ENCODE measurements around the gene FBXL13. TPM values are rescaled to one million over a fixed set of nuclear protein-coding genes. Genes with fewer than 3 reads are reported as not detected.

FBXL13 gene
- polyA plus RNA-seq, 1 of the 3 experiments (the other 2 are of a cell fraction): 1.1 TPM

DNA sequence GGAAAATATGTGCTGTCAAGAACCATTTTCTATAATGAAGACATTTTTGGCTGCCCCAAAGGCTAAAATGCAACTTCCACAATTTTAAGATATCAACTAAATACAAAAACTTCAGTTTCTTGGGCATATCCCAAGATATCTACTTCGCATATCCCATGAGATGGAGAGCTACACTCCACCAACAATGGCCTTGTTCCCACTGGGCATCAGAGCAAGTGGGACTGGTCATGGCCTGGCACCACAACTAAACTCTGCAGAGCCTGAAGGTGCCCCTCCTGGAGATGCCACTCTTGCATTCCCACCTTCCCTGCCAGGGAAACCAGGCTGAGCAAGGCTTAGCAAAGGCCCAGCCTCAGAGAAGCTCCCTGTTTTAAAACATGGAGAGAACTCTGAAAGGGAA lies 237.6 kb downstream of the FBXL13 start:
- Histone ChIP-seq H3K9me2 (no peaks in the 10 kb centered on the region), H3K9ac (no peak overlapping the region), H3F3A (replicated peaks; ENCODE audit: insufficient read depth) (peaks cover 37% of the 10 kb centered on the region), H3K9me3 (no peaks in the 10 kb centered on the region), H3K4me2 (peak overlapping the region; percentile 35), H2AFZ (ENCODE audit: low read depth) (no peak overlapping the region), H3K4me1 (ENCODE audit: control insufficient read depth in 1 of 2, insufficient read depth in 2 of 2, low read depth in 1 of 2, low read length in 1 of 2) (peaks cover 8 to 35% of the 10 kb centered on the region in 2 experiments), H3K27me3 (ENCODE audit: insufficient read depth) (no peaks in the 10 kb centered on the region), H3K4me3 (ENCODE audit: low read depth in 2 of 2, low read length in 1 of 2) (no peak overlapping the region), H3K36me3 (replicated peaks in 1 of 2; ENCODE audit: control insufficient read depth in 1 of 2, insufficient read depth in 2 of 2, low read length in 1 of 2) (no peaks in the 10 kb centered on the region), H3K79me2 (ENCODE audit: insufficient read depth) (no peaks in the 10 kb centered on the region), H3K27ac (ENCODE audit: low read depth in 2 of 2, low read length in 1 of 2) (peak overlapping the region; percentile 77 to 96; a peak in 3 of 4 replicates), H4K20me1 (ENCODE audit: insufficient read depth) (no peaks in the 10 kb centered on the region)
- no peak for TF ChIP-seq FOXM1 (IDR thresholded peaks at IDR 0.05; ENCODE audit: low read depth)
- TF ChIP-seq, protein P1, sequence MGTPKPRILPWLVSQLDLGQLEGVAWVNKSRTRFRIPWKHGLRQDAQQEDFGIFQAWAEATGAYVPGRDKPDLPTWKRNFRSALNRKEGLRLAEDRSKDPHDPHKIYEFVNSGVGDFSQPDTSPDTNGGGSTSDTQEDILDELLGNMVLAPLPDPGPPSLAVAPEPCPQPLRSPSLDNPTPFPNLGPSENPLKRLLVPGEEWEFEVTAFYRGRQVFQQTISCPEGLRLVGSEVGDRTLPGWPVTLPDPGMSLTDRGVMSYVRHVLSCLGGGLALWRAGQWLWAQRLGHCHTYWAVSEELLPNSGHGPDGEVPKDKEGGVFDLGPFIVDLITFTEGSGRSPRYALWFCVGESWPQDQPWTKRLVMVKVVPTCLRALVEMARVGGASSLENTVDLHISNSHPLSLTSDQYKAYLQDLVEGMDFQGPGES (IDR thresholded peaks at IDR 0.05; ENCODE audit: low read depth, low read length): no peak
- ChIA-PET POLR2A (no interaction called here), CTCF (interaction anchor here (0.9 kb wide), 1 partner anchor 225 kb away, joined by 3 read pairs; no protein-coding TSS in a partner anchor)
- no peak for DNase-seq
- 65% methylated on average over 1 of the region's 1 CpG for WGBS (ENCODE audit: low lambda C conversion rate)

DNA sequence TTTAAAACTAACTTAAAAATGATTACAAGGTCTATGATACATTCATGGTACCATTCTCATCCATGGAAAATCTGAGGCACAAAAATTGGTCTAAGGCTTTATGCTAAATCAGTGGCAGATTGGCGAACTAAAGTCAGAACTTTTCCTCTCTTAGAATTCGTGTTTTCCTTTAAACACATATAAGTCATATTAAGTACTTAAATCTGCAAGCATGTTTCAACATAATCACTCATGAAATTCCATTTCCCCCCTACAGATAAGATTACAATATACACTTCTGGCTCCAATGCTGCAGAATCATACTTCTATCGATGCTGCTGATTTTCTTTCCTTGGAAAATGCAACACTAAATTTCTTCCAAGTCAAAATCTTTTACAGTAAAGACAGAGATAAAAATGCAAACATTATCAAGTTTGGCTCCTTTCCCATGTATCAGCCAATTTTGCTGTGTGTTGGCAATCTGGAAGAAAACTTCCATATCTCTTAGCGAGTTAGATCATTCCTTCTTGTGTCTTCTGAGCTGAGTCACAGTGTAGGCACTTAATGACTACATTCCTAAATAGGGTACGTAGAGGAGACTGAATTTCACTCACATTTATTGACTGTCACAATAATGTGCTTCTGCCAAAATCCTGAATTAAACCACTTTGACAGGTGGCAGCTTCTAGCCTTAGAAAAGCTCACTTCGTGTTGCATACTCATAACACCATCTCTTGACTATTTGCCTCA lies 238.2 kb downstream of the FBXL13 start:
- no peaks in the 10 kb centered on the region for H3K79me2 ChIP-seq (ENCODE audit: insufficient read depth)
- peak overlapping the region; percentile 85 to 96; a peak in 3 of 4 replicates for H3K27ac ChIP-seq (ENCODE audit: low read depth in 2 of 2, low read length in 1 of 2)
- no peaks in the 10 kb centered on the region for H3K36me3 ChIP-seq (replicated peaks in 1 of 2; ENCODE audit: control insufficient read depth in 1 of 2, insufficient read depth in 2 of 2, low read length in 1 of 2)
- ChIA-PET POLR2A (no interaction called here), CTCF (interaction anchor here (0.9 kb wide), 1 partner anchor 226 kb away, joined by 3 read pairs; no protein-coding TSS in a partner anchor)
- peaks cover 37% of the 10 kb centered on the region for H3F3A ChIP-seq (replicated peaks; ENCODE audit: insufficient read depth)
- H3K27me3 ChIP-seq (ENCODE audit: insufficient read depth): no peaks in the 10 kb centered on the region
- no peaks in the 10 kb centered on the region for H4K20me1 ChIP-seq (ENCODE audit: insufficient read depth)
- H3K4me1 ChIP-seq (ENCODE audit: control insufficient read depth in 1 of 2, insufficient read depth in 2 of 2, low read depth in 1 of 2, low read length in 1 of 2): peaks cover 8 to 35% of the 10 kb centered on the region in 2 experiments
- H3K9ac ChIP-seq: peak overlapping the region; percentile 40; the same call in 1 of the 2 replicates
- WGBS (ENCODE audit: low lambda C conversion rate): 18% methylated on average over 6 of the region's 6 CpGs
- no peak overlapping the region for H2AFZ ChIP-seq (ENCODE audit: low read depth)
- H3K9me2 ChIP-seq: no peaks in the 10 kb centered on the region
- peak overlapping the region in 1 of 2 experiments; percentile 9; a peak in 1 of 4 replicates for H3K4me3 ChIP-seq (ENCODE audit: low read depth in 2 of 2, low read length in 1 of 2)
- no peaks in the 10 kb centered on the region for H3K9me3 ChIP-seq
- DNase-seq: no peak
- peak overlapping the region; percentile 35; the same call in 1 of the 2 replicates for H3K4me2 ChIP-seq
- TF ChIP-seq, protein P2, sequence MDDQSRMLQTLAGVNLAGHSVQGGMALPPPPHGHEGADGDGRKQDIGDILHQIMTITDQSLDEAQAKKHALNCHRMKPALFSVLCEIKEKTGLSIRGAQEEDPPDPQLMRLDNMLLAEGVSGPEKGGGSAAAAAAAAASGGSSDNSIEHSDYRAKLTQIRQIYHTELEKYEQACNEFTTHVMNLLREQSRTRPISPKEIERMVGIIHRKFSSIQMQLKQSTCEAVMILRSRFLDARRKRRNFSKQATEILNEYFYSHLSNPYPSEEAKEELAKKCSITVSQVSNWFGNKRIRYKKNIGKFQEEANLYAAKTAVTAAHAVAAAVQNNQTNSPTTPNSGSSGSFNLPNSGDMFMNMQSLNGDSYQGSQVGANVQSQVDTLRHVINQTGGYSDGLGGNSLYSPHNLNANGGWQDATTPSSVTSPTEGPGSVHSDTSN (IDR thresholded peaks at IDR 0.05): peak; percentile 99
- TF ChIP-seq GABPA (IDR thresholded peaks at IDR 0.05; ENCODE audit: low read depth) (0 out of 2 replicates have a peak, but pooled peaks have one; percentile 11), NRF1 (IDR thresholded peaks at IDR 0.05; ENCODE audit: low read depth, low read length) (no peak), TEAD4 (IDR thresholded peaks at IDR 0.05; ENCODE audit: borderline replicate concordance, insufficient read depth) (peak; percentile 99), RAD21 (IDR thresholded peaks at IDR 0.05; ENCODE audit: low read length) (0 out of 2 replicates have a peak, but pooled peaks have one; percentile 1), MEF2A (IDR thresholded peaks at IDR 0.05; ENCODE audit: borderline replicate concordance, low read depth) (peak; percentile 86), ELF1 (IDR thresholded peaks at IDR 0.05) (peak; percentile 19; the same call in 1 of the 2 replicates), POLR2AphosphoS5 (IDR thresholded peaks at IDR 0.05; ENCODE audit: low read depth, low read length) (peak; percentile 91; the same call in 1 of the 2 replicates), FOXM1 (IDR thresholded peaks at IDR 0.05; ENCODE audit: low read depth) (peak; percentile 93), CHD2 (IDR thresholded peaks at IDR 0.05; ENCODE audit: low read length, partially characterized antibody) (no peak), TAF1 (IDR thresholded peaks at IDR 0.05; ENCODE audit: borderline replicate concordance, low read depth, low read length) (peak; percentile 61; the same call in 1 of the 2 replicates)
- TF ChIP-seq, protein P3, sequence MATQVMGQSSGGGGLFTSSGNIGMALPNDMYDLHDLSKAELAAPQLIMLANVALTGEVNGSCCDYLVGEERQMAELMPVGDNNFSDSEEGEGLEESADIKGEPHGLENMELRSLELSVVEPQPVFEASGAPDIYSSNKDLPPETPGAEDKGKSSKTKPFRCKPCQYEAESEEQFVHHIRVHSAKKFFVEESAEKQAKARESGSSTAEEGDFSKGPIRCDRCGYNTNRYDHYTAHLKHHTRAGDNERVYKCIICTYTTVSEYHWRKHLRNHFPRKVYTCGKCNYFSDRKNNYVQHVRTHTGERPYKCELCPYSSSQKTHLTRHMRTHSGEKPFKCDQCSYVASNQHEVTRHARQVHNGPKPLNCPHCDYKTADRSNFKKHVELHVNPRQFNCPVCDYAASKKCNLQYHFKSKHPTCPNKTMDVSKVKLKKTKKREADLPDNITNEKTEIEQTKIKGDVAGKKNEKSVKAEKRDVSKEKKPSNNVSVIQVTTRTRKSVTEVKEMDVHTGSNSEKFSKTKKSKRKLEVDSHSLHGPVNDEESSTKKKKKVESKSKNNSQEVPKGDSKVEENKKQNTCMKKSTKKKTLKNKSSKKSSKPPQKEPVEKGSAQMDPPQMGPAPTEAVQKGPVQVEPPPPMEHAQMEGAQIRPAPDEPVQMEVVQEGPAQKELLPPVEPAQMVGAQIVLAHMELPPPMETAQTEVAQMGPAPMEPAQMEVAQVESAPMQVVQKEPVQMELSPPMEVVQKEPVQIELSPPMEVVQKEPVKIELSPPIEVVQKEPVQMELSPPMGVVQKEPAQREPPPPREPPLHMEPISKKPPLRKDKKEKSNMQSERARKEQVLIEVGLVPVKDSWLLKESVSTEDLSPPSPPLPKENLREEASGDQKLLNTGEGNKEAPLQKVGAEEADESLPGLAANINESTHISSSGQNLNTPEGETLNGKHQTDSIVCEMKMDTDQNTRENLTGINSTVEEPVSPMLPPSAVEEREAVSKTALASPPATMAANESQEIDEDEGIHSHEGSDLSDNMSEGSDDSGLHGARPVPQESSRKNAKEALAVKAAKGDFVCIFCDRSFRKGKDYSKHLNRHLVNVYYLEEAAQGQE (IDR thresholded peaks at IDR 0.05; ENCODE audit: low read depth, low read length): peak; percentile 63; the same call in 1 of the 2 replicates
- TF ChIP-seq, protein P4, sequence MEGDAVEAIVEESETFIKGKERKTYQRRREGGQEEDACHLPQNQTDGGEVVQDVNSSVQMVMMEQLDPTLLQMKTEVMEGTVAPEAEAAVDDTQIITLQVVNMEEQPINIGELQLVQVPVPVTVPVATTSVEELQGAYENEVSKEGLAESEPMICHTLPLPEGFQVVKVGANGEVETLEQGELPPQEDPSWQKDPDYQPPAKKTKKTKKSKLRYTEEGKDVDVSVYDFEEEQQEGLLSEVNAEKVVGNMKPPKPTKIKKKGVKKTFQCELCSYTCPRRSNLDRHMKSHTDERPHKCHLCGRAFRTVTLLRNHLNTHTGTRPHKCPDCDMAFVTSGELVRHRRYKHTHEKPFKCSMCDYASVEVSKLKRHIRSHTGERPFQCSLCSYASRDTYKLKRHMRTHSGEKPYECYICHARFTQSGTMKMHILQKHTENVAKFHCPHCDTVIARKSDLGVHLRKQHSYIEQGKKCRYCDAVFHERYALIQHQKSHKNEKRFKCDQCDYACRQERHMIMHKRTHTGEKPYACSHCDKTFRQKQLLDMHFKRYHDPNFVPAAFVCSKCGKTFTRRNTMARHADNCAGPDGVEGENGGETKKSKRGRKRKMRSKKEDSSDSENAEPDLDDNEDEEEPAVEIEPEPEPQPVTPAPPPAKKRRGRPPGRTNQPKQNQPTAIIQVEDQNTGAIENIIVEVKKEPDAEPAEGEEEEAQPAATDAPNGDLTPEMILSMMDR (IDR thresholded peaks at IDR 0.05): no peak
- TF ChIP-seq, protein P5, sequence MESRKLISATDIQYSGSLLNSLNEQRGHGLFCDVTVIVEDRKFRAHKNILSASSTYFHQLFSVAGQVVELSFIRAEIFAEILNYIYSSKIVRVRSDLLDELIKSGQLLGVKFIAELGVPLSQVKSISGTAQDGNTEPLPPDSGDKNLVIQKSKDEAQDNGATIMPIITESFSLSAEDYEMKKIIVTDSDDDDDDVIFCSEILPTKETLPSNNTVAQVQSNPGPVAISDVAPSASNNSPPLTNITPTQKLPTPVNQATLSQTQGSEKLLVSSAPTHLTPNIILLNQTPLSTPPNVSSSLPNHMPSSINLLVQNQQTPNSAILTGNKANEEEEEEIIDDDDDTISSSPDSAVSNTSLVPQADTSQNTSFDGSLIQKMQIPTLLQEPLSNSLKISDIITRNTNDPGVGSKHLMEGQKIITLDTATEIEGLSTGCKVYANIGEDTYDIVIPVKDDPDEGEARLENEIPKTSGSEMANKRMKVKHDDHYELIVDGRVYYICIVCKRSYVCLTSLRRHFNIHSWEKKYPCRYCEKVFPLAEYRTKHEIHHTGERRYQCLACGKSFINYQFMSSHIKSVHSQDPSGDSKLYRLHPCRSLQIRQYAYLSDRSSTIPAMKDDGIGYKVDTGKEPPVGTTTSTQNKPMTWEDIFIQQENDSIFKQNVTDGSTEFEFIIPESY (IDR thresholded peaks at IDR 0.05; ENCODE audit: borderline replicate concordance, low read depth): peak; percentile 92
